Right ventricle myocardium inferior (tissue), 1 donor: Measurements from ENCODE around the gene MMD. TPM values are rescaled to one million over a fixed set of nuclear protein-coding genes. Genes with fewer than 3 reads are reported as not detected.
"Not testable (repeated sequence)": the region's sequence is repeated elsewhere in the genome, so short reads cannot be mapped to it uniquely, and the experiment has no call there.

Source experiments
- ATAC-seq: fragments of 200-7000 bp; cut with Tn5 transposase; one replicate; pipeline ENCODE4 v1.9.1; 2020; ENCODE audit warnings: mild to moderate bottlenecking, moderate library complexity
- DNase-seq: peaks from one replicate; pipeline ENCODE4 v3.0.0; 2021; ENCODE audit errors: missing footprints
- intact Hi-C: fragments of 100-400 bp; cut with DNase I; formaldehyde crosslinking; loops from one replicate; pipeline ENCODE4 v1.11.0; 2022
- long read RNA-seq: library from polyadenylated mRNA; unstranded; transcript quantifications from one replicate; pipeline ENCODE4 v2.0.0, GENCODE V29; 2021
- total RNA-seq: library from RNA; stranded (reverse); fragmentation: NEBNext Ultra II Directional; extraction: Animal tissue kit (Norgen Biotek cat#: 25700); gene quantifications from one replicate; pipeline ENCODE4 v1.2.1, GENCODE V29; 2021
- donor health status: DM: no; HTN: yes; CAD: no; lungs with severe emphysema.

MMD gene
- total RNA-seq = 15.1 TPM
- long read RNA-seq, transcript MMD-201 (7 exons, 2,735 nt) = major isoform, 10 of 14 reads
- long read RNA-seq, partial matches to known transcripts = 0 of 14 reads
- long read RNA-seq, other reads (novel, unspliced or antisense) = 2 of 14 reads

GRCh38 chr17:55421179-55421934 lies at the start of gene MMD:
Gene MMD (minus strand): TSS chr17:55421835. CDS start chr17:55421695, 140 bp downstream.
- intact Hi-C loops = loop anchor here (5.0 kb wide), 3 partner anchors 134 to 331 kb away; partner anchors contain the start of gene PCTP

GRCh38 chr17:55466671-55467070 lies 45.0 kb upstream of the MMD start:
- DNase-seq (no peak), ATAC-seq (peak; percentile 72)
- intact Hi-C loops = no loop called here

More at GRCh38 chr17:55421179-55421934, at the start of gene MMD:
- DNase-seq = no peak
- peak; percentile 1 for ATAC-seq

GRCh38 chr17:55465771-55466170 lies 44.1 kb upstream of the MMD start:
- ATAC-seq = peak; percentile 62
- DNase-seq, intact Hi-C loops: not testable (repeated sequence)

GRCh38 chr17:55463600-55463999 lies 42.0 kb upstream of the MMD start:
- ATAC-seq (no peak), DNase-seq (no peak)
- intact Hi-C loops = no loop called here

- ATAC-seq (no peak), DNase-seq (no peak)
- intact Hi-C loops = no loop called here
Measured at GRCh38 chr17:55462711-55463110, 41.1 kb upstream of the MMD start.

- intact Hi-C loops = no loop called here
- DNase-seq = no peak
- no peak for ATAC-seq
Measured at GRCh38 chr17:55462234-55462633, 40.6 kb upstream of the MMD start.

- DNase-seq (no peak), ATAC-seq (no peak)
- intact Hi-C loops = no loop called here
Measured at GRCh38 chr17:55458978-55459377, 37.3 kb upstream of the MMD start.

- ATAC-seq (no peak), DNase-seq (no peak)
- intact Hi-C loops = no loop called here
Measured at GRCh38 chr17:55458287-55458900, 36.8 kb upstream of the MMD start.

- no peak for DNase-seq
- intact Hi-C loops = no loop called here
- ATAC-seq = no peak
Measured at GRCh38 chr17:55456307-55457240, 34.9 kb upstream of the MMD start.

GRCh38 chr17:55454906-55455474 lies 33.4 kb upstream of the MMD start:
- DNase-seq (no peak), ATAC-seq (no peak)
- intact Hi-C loops = no loop called here

GRCh38 chr17:55453839-55454557 lies 32.4 kb upstream of the MMD start:
- ATAC-seq (no peak), DNase-seq (no peak)
- intact Hi-C loops = no loop called here

GRCh38 chr17:55452139-55452790 lies 30.6 kb upstream of the MMD start:
- intact Hi-C loops = no loop called here
- DNase-seq (no peak), ATAC-seq (peak; percentile 87)

- ATAC-seq = no peak
- intact Hi-C loops = no loop called here
- no peak for DNase-seq
Measured at GRCh38 chr17:55451758-55452138, 30.1 kb upstream of the MMD start.

GRCh38 chr17:55451203-55451641 lies 29.6 kb upstream of the MMD start:
- intact Hi-C loops = no loop called here
- DNase-seq (no peak), ATAC-seq (no peak)

GRCh38 chr17:55450232-55450825 lies 28.7 kb upstream of the MMD start:
- DNase-seq (no peak), ATAC-seq (no peak)
- intact Hi-C loops = no loop called here

GRCh38 chr17:55448681-55449080 lies 27.0 kb upstream of the MMD start:
- intact Hi-C loops = no loop called here
- DNase-seq (no peak), ATAC-seq (no peak)

- intact Hi-C loops = no loop called here
- ATAC-seq = no peak
- no peak for DNase-seq
Measured at GRCh38 chr17:55446581-55447205, 25.1 kb upstream of the MMD start.
